ENCODE results near the gene ORM1. TPM values are rescaled to one million over a fixed set of nuclear protein-coding genes. Genes with fewer than 3 reads are reported as not detected.
"Not testable (repeated sequence)": the region's sequence is repeated elsewhere in the genome, so short reads cannot be mapped to it uniquely, and the experiment has no call there.

The ORM1 gene
- total RNA-seq, 2 experiments from 2014 or later: not detected

DNA sequence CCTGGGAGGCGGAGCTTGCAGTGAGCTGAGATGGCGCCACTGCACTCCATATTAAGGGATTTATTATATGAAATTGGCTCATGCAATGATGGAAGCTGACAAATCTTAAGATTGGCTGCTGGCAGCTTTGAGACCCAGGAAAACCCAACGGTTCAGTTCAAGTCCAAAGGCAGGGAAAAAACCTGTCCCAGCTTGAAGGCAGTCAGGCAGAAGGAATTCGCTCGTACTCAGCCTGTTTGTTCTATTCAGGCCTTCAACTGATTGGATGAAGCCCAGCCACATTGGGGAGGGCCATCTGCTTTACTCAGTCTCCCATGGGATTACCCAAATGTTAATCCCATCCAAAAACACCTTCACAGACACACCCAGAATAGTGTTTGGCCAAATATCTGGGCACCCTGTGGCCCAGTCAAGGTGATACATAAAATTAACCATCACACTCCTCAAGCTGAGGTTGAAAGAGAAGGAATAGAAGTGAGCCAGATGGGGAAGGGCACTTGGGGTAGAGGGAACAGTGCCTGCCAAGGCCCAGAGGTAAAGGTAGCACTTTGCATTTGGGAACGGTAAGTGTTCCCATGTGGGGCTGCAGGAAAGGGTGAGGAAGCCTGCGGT lies 8.5 kb upstream of the ORM1 start:
- intact Hi-C loops (cut with micrococcal nuclease): no loop called here

GRCh38 chr9:114314881-114315722 lies 7.8 kb upstream of the ORM1 start:
- peak; percentile 7 for DNase-seq
- ChIA-PET POLR2A (no interaction called here), CTCF (interaction anchor here (1.6 kb wide), 1 partner anchor 24 kb away, joined by 4 read pairs; no protein-coding TSS in a partner anchor)
- Mint-ChIP-seq H3K4me1 (ENCODE audit: low read depth) (no peaks in the 10 kb centered on the region), H3K27me3 (peaks cover 5% of the 10 kb centered on the region), H3K36me3 (no peaks in the 10 kb centered on the region), H3K4me3 (no peak overlapping the region), H3K9me3 (no peaks in the 10 kb centered on the region), H3K27ac (no peak overlapping the region)
- intact Hi-C loops (cut with micrococcal nuclease): no loop called here

More for the DNA sequence above, 8.5 kb upstream of the ORM1 start:
- H3K36me3 Mint-ChIP-seq: no peaks in the 10 kb centered on the region
- H3K4me1 Mint-ChIP-seq (ENCODE audit: low read depth): no peaks in the 10 kb centered on the region
- peaks cover 5% of the 10 kb centered on the region for H3K27me3 Mint-ChIP-seq
- H3K9me3 Mint-ChIP-seq: no peaks in the 10 kb centered on the region
- H3K4me3 Mint-ChIP-seq: no peak overlapping the region
- ChIA-PET CTCF (interaction anchor here (1.6 kb wide), 1 partner anchor 24 kb away, joined by 4 read pairs; no protein-coding TSS in a partner anchor), POLR2A (no interaction called here)
- peak; percentile 0 for DNase-seq
- no peak overlapping the region for H3K27ac Mint-ChIP-seq

DNA sequence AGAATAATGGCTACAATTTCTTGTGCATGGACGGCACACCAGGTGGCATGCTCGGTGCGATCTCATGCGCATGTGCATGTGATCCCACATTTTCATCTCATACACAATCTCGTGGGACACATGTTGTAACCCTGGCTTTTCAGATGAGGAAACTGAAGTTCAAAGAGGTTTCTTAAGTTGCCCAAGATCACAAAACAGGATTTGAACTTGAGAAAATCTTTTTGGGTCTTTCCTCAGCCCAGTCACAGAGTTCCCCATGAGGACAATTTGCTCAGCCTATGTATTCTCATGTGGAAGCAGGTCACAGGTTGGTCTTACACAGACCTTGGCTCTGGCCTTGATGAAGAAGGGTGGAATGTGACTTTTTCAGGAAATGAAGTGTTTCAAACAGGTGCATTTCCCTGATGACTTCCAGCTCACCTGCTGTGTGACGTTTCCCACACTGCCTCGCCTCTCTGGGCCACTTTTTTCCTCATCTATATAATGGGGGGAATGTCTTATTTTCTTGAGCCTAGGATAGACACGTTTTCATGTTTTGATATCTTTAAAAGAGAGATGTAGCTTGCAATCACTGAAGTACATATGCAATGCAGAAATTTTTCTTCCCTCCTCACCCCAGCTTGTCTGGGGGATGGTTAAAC lies 7.1 kb upstream of the ORM1 start:
- Mint-ChIP-seq H3K27ac (no peak overlapping the region), H3K4me1 (ENCODE audit: low read depth) (peaks cover 2% of the 10 kb centered on the region), H3K9me3 (no peaks in the 10 kb centered on the region), H3K36me3 (no peaks in the 10 kb centered on the region), H3K4me3 (no peak overlapping the region), H3K27me3 (peaks cover 5% of the 10 kb centered on the region)
- POLR2A ChIA-PET: no interaction called here
- CTCF ChIA-PET: interaction anchor here (0.9 to 1.6 kb wide), 2 partner anchors 25 to 73 kb away, joined by 3 to 4 read pairs; no protein-coding TSS in a partner anchor
- intact Hi-C loops (cut with micrococcal nuclease): no loop called here
- peak; percentile 0 for DNase-seq

GRCh38 chr9:114316605-114317230 lies 6.2 kb upstream of the ORM1 start:
- ChIA-PET POLR2A (no interaction called here), CTCF (interaction anchor here (0.9 kb wide), 1 partner anchor 72 kb away, joined by 3 read pairs; no protein-coding TSS in a partner anchor)
- no peaks in the 10 kb centered on the region for H3K9me3 Mint-ChIP-seq
- no peak overlapping the region for H3K27ac Mint-ChIP-seq
- no peaks in the 10 kb centered on the region for H3K36me3 Mint-ChIP-seq
- DNase-seq: peak; percentile 2
- intact Hi-C loops (cut with micrococcal nuclease): no loop called here
- peaks cover 5% of the 10 kb centered on the region for H3K4me1 Mint-ChIP-seq (ENCODE audit: low read depth)
- H3K27me3 Mint-ChIP-seq: peaks cover 5% of the 10 kb centered on the region
- no peak overlapping the region for H3K4me3 Mint-ChIP-seq

GRCh38 chr9:114317665-114318357 lies 5.1 kb upstream of the ORM1 start:
- CTCF ChIA-PET: no interaction called here
- Mint-ChIP-seq H3K27ac (no peak overlapping the region), H3K4me1 (ENCODE audit: low read depth) (peaks cover 13% of the 10 kb centered on the region), H3K36me3 (no peaks in the 10 kb centered on the region), H3K27me3 (peaks cover 5% of the 10 kb centered on the region), H3K9me3 (no peaks in the 10 kb centered on the region), H3K4me3 (no peak overlapping the region)
- POLR2A ChIA-PET: no interaction called here
- intact Hi-C loops (cut with micrococcal nuclease): no loop called here
- peak; percentile 2 for DNase-seq

DNA sequence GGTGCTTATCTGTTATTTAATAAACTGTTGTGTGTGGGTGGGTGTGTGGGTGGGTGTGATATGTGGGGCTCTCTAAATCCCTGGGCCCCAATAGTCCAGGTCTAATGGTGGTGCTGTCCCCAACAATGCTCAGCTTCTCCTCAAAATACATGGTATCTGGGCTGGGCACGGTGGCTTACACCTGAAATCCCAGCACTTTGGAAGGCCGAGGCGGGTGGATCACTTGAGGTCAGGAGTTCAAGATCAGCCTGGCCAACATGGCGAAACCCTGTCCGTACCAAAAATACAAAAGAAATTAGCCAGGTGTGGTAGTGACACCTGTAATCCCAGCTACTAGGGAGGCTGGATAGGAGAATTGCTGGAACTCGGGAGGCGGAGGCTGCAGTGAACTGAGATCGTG lies 4.5 kb upstream of the ORM1 start:
- no peak overlapping the region for H3K4me3 Mint-ChIP-seq
- ChIA-PET POLR2A (no interaction called here), CTCF (no interaction called here)
- H3K9me3 Mint-ChIP-seq: no peaks in the 10 kb centered on the region
- no peak overlapping the region for H3K27ac Mint-ChIP-seq
- intact Hi-C loops (cut with micrococcal nuclease): no loop called here
- peaks cover 13% of the 10 kb centered on the region for H3K4me1 Mint-ChIP-seq (ENCODE audit: low read depth)
- peak; percentile 7 for DNase-seq
- no peaks in the 10 kb centered on the region for H3K36me3 Mint-ChIP-seq
- H3K27me3 Mint-ChIP-seq: peaks cover 5% of the 10 kb centered on the region

DNA sequence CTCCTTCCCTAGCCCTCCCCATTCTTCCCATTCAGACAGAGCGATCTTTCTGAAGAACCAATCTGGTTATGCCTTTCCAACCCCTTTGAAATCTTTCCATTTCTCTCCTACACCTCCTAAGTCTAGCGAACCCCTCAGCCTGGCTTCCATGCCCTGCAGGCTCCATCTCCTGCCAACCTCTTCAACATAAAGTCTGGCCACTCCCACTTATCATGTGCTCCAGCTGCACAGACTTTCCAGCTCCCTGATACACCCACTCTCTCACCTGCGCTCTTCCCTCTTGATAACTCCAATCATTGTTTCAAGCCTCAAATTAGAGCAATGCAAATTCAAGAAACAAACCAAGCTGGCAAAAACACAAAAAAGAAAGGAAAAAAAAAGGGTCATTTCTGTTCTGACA lies 3.8 kb upstream of the ORM1 start:
- peak; percentile 4 for DNase-seq
- POLR2A ChIA-PET: no interaction called here
- Mint-ChIP-seq H3K27ac (no peak overlapping the region), H3K9me3 (no peaks in the 10 kb centered on the region), H3K27me3 (peaks cover 5% of the 10 kb centered on the region), H3K4me3 (no peak overlapping the region), H3K36me3 (no peaks in the 10 kb centered on the region), H3K4me1 (ENCODE audit: low read depth) (peaks cover 13% of the 10 kb centered on the region)
- CTCF ChIA-PET: interaction anchor here (0.8 to 1.0 kb wide), 2 partner anchors 14 to 28 kb away, joined by 4 read pairs; no protein-coding TSS in a partner anchor
- intact Hi-C loops (cut with micrococcal nuclease): no loop called here

GRCh38 chr9:114320710-114321109 lies 2.2 kb upstream of the ORM1 start:
- H3K27ac Mint-ChIP-seq, H3K4me3 Mint-ChIP-seq, CTCF ChIA-PET, H3K9me3 Mint-ChIP-seq, H3K36me3 Mint-ChIP-seq, H3K27me3 Mint-ChIP-seq: not testable (repeated sequence)
- H3K4me1 Mint-ChIP-seq (ENCODE audit: low read depth): peaks cover 13% of the 10 kb centered on the region
- intact Hi-C loops (cut with micrococcal nuclease): loop anchor here (5.0 kb wide), 2 partner anchors 167 to 267 kb away; partner anchors contain the start of gene ATP6V1G1
- POLR2A ChIA-PET: interaction anchor here (0.9 to 1.5 kb wide), 2 partner anchors 64 to 75 kb away, joined by 4 read pairs; no protein-coding TSS in a partner anchor
- DNase-seq: peak; percentile 74

DNA sequence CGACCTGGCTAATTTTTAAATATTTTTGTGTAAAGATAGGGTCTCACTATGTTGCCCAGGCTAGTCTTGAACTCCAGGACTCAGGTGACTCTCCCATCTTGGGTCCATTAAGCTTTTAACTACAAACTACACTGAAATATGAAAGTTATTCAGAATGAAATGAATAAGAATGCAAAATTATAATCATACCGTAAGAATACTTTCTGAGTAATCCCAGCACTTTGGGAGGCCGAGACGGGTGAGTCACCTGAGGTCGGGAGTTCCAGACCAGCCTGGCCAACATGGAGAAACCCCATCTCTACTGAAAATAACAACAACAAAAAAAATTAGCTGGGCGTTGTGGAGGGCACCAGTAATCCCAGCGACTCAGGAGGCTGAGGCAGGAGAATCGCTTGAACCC lies 1.1 kb upstream of the ORM1 start:
- Mint-ChIP-seq H3K27ac (peak overlapping the region; percentile 62), H3K4me3 (peak overlapping the region; percentile 16), H3K27me3 (peaks cover 5% of the 10 kb centered on the region), H3K4me1 (ENCODE audit: low read depth) (peaks cover 13% of the 10 kb centered on the region), H3K36me3 (no peaks in the 10 kb centered on the region), H3K9me3 (no peaks in the 10 kb centered on the region)
- CTCF ChIA-PET: no interaction called here
- DNase-seq: peak; percentile 83
- intact Hi-C loops (cut with micrococcal nuclease): loop anchor here (5.0 kb wide), 2 partner anchors 166 to 266 kb away; partner anchors contain the start of gene ATP6V1G1
- POLR2A ChIA-PET: interaction anchor here (0.9 to 1.5 kb wide), 2 partner anchors 63 to 74 kb away, joined by 4 read pairs; no protein-coding TSS in a partner anchor

DNA sequence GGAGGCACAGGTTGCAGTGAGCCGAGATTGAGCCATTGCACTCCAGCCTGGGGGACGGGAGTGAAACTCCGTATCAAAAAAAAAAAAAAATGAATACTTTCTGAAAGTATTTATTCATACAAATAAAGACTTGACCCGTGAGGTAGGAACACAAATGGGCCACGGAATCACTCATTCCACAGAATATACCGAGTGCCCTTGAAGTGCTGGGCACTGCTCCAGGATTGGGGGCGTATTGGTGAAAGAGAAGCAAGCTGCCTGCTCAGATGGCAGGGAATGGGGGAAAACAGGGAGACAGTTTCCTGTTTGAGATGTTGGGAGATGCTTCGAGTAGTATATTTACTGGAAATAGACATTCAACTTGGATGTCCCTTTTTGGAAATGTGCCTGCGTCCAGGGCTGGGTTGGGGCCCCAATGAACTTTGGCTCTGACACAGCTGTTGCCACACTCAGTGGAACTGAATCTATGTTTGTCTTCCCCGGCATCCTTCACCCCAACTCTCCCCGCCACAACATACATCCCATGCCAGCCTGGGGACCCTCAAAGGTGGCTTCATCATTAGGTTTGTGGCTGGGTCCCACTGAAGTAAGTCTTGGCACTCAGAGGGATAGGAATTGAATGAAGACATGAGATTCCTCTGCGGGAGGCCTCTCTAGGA lies 609 bp upstream of the ORM1 start:
- peak; percentile 40 for DNase-seq
- H3K9me3 Mint-ChIP-seq, H3K27me3 Mint-ChIP-seq, CTCF ChIA-PET, H3K36me3 Mint-ChIP-seq, H3K27ac Mint-ChIP-seq, H3K4me3 Mint-ChIP-seq: not testable (repeated sequence)
- POLR2A ChIA-PET: interaction anchor here (1.5 kb wide), 1 partner anchor 63 kb away, joined by 4 read pairs; no protein-coding TSS in a partner anchor
- intact Hi-C loops (cut with micrococcal nuclease): loop anchor here (5.0 kb wide), 2 partner anchors 165 to 265 kb away; partner anchors contain the start of gene ATP6V1G1
- peaks cover 13% of the 10 kb centered on the region for H3K4me1 Mint-ChIP-seq (ENCODE audit: low read depth)

- POLR2A ChIA-PET, H3K4me3 Mint-ChIP-seq, DNase-seq, H3K27me3 Mint-ChIP-seq, CTCF ChIA-PET, H3K27ac Mint-ChIP-seq, H3K9me3 Mint-ChIP-seq, H3K36me3 Mint-ChIP-seq: not testable (repeated sequence)
- intact Hi-C loops (cut with micrococcal nuclease): loop anchor here (5.0 kb wide), 2 partner anchors 163 to 263 kb away; partner anchors contain the start of gene ATP6V1G1
- peaks cover 13% of the 10 kb centered on the region for H3K4me1 Mint-ChIP-seq (ENCODE audit: low read depth)
These were observed 951 bp downstream of the ORM1 start for GRCh38 chr9:114323849-114324248.

All from activated CD4-positive, alpha-beta memory T cell treated with anti-CD3 and anti-CD28 coated beads for 36 hours (primary cell).